Transverse colon (tissue), 3 donors: Measurements from ENCODE around the gene GRAMD1B.

ENCODE experiments used
- POLR2A ChIP-seq: fragments of 450-650 bp; IDR thresholded peaks from one replicate; pipeline ENCODE4 v1.6.1; 2016; ENCODE audit warnings: antibody characterized with exemption, mild to moderate bottlenecking, moderate library complexity
- TF ChIP-seq, protein P1 (sequence below), 5 experiments: fragments of 200-600 bp in 3 of 5; fragments of 450-650 bp in 2 of 5; sonication (generic) in 3 of 5; IDR thresholded peaks; 1 replicate in 2 of 5; 2 replicates in 3 of 5; pipeline ENCODE4 v1.5.1; 2016 to 2017; ENCODE audit warnings: antibody characterized with exemption in 5 of 5, inconsistent platforms in 3 of 5, mild to moderate bottlenecking in 2 of 5, moderate library complexity in 1 of 5

DNA sequence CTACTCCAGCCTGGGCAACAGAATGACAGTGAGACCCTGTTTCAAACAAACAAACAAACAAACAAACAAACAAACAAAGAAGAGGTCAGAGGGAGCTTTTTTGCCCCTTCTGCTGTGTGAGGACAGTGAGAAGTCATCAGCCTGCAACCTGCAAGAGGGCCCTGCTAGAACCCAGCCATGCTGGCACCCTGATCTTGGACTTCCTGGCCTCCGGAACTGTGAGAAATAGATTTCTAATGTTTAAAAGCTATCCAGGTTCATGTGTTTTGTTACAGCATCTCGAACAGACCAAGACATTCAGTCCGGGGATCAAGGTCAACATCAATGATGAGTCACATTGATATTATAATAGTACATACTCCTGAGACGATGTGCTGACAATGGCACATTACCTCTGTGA lies 41.4 kb upstream of the GRAMD1B start:
- no peak for TF ChIP-seq POLR2A
- TF ChIP-seq, protein P1, sequence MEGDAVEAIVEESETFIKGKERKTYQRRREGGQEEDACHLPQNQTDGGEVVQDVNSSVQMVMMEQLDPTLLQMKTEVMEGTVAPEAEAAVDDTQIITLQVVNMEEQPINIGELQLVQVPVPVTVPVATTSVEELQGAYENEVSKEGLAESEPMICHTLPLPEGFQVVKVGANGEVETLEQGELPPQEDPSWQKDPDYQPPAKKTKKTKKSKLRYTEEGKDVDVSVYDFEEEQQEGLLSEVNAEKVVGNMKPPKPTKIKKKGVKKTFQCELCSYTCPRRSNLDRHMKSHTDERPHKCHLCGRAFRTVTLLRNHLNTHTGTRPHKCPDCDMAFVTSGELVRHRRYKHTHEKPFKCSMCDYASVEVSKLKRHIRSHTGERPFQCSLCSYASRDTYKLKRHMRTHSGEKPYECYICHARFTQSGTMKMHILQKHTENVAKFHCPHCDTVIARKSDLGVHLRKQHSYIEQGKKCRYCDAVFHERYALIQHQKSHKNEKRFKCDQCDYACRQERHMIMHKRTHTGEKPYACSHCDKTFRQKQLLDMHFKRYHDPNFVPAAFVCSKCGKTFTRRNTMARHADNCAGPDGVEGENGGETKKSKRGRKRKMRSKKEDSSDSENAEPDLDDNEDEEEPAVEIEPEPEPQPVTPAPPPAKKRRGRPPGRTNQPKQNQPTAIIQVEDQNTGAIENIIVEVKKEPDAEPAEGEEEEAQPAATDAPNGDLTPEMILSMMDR (IDR thresholded peaks at IDR 0.05): no peak
